Measurements from ENCODE around the gene MRPL36.
A peak's percentile ranks its signal among the peaks of the same experiment; 100 is the strongest.

MRPL36 gene

GRCh38 chr5:1827886-1828397, 28.3 kb upstream of the MRPL36 start:
- peaks cover 22% of the 10 kb centered on the region for H3K4me1 Mint-ChIP-seq
- no peaks in the 10 kb centered on the region for H3K9me3 Mint-ChIP-seq
- peaks cover 14% of the 10 kb centered on the region for H3K27me3 Mint-ChIP-seq (ENCODE audit: low read depth, poor library complexity)
- H3K36me3 Mint-ChIP-seq (ENCODE audit: low read depth) = peaks cover 33% of the 10 kb centered on the region
- no peak overlapping the region for H3K4me3 Mint-ChIP-seq
- H3K27ac Mint-ChIP-seq = no peak overlapping the region
- DNase-seq = peak; percentile 26
- TF ChIP-seq, protein P1, sequence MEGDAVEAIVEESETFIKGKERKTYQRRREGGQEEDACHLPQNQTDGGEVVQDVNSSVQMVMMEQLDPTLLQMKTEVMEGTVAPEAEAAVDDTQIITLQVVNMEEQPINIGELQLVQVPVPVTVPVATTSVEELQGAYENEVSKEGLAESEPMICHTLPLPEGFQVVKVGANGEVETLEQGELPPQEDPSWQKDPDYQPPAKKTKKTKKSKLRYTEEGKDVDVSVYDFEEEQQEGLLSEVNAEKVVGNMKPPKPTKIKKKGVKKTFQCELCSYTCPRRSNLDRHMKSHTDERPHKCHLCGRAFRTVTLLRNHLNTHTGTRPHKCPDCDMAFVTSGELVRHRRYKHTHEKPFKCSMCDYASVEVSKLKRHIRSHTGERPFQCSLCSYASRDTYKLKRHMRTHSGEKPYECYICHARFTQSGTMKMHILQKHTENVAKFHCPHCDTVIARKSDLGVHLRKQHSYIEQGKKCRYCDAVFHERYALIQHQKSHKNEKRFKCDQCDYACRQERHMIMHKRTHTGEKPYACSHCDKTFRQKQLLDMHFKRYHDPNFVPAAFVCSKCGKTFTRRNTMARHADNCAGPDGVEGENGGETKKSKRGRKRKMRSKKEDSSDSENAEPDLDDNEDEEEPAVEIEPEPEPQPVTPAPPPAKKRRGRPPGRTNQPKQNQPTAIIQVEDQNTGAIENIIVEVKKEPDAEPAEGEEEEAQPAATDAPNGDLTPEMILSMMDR (IDR thresholded peaks at IDR 0.05) = no peak

DNA sequence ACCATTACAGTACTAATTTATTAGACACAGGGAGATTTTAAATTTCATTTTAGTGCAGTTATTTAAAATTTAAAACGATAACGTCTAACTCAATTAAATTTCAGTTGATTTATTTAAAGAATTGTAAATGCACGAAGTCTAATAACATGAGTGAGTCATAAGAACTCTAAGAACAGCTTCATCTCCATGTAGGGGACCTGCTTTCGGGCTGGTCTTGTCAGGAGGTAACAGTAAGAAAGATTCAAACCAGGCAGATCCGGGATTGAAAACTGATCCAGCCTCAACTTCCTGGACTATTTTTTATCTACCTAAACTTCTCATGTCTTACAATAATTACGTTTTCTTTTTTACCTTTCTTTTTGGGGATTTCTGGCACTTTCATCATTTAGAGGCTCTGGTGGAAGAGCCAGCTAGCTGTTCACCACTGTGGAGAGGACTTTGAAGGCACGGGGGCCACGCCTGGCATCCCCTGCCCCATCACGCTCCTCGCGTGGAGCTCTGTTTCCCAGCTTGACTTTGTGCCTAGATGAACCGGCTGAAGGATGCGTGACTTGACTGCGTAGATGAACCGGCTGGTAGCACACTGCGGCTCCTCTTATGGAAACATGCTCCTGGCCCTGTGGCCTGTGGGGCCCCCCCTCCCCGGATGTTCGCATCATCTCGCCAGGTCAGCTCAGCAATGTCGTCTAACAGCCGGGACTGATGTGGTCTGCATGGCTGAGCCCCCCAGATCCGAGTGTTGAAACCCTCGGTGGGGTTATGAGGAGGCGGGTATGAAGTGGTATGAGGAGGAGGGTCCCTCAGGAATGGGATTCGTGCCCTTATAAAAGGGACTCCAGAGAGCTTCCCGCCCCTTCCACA, 27.6 kb upstream of the MRPL36 start:
- H3K4me3 Mint-ChIP-seq = no peak overlapping the region
- peaks cover 9% of the 10 kb centered on the region for H3K27me3 Mint-ChIP-seq (ENCODE audit: low read depth, poor library complexity)
- peaks cover 38% of the 10 kb centered on the region for H3K36me3 Mint-ChIP-seq (ENCODE audit: low read depth)
- no peak overlapping the region for H3K27ac Mint-ChIP-seq
- TF ChIP-seq, protein P1 (IDR thresholded peaks at IDR 0.05) = no peak
- peaks cover 17% of the 10 kb centered on the region for H3K4me1 Mint-ChIP-seq
- H3K9me3 Mint-ChIP-seq = no peaks in the 10 kb centered on the region
- no peak for DNase-seq

DNA sequence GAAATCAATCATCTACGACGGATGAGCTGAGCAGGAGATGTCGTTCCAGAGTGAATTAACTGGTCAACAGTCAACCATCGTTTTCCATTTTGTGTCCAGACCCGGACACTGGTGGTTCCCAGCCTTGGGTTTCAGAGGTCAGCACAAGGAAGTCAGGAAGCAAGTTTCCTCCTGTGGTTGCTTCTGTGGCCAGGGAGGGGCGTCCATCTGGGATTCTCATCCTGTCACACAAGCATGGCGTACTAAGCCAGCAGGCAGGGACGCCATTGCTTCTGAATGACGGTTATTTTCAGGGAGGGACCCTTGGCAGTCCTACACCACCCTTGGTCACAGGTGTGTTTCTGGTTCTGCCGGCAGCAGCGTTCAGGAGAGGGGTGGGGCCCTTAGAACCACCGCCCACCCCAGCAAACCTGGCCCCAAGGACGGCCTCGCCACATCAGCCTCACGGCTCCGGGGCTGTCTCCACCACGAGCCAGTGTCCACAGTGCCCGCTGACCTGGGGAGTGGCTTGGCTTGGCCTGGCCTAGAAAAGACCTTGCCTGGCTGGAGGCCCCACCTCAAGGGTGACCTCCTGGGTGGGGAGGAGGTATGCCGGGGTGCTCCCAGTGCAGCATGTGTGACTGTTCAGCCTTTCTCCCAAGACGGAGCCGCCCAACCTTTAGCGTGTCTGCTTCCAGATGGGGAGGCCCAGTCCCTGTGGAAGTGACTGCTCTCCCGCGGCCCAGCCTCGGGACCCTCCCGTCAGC, 26.8 kb upstream of the MRPL36 start:
- Mint-ChIP-seq H3K36me3 (ENCODE audit: low read depth) (peaks cover 47% of the 10 kb centered on the region), H3K4me3 (no peak overlapping the region), H3K9me3 (no peaks in the 10 kb centered on the region), H3K27me3 (ENCODE audit: low read depth, poor library complexity) (peaks cover 9% of the 10 kb centered on the region), H3K27ac (no peak overlapping the region), H3K4me1 (peaks cover 10% of the 10 kb centered on the region)
- TF ChIP-seq, protein P1 (IDR thresholded peaks at IDR 0.05) = no peak
- DNase-seq = no peak

GRCh38 chr5:1824903-1825841, 25.5 kb upstream of the MRPL36 start:
- peaks cover 57% of the 10 kb centered on the region for H3K36me3 Mint-ChIP-seq (ENCODE audit: low read depth)
- TF ChIP-seq, protein P1 (IDR thresholded peaks at IDR 0.05) = no peak
- no peak overlapping the region for H3K4me3 Mint-ChIP-seq
- no peak overlapping the region for H3K27ac Mint-ChIP-seq
- peaks cover 4% of the 10 kb centered on the region for H3K27me3 Mint-ChIP-seq (ENCODE audit: low read depth, poor library complexity)
- H3K9me3 Mint-ChIP-seq = no peaks in the 10 kb centered on the region
- DNase-seq = no peak
- H3K4me1 Mint-ChIP-seq = no peaks in the 10 kb centered on the region

GRCh38 chr5:1824109-1824821, 24.6 kb upstream of the MRPL36 start:
- Mint-ChIP-seq H3K27me3 (ENCODE audit: low read depth, poor library complexity) (peaks cover 4% of the 10 kb centered on the region), H3K27ac (no peak overlapping the region), H3K4me1 (no peaks in the 10 kb centered on the region), H3K4me3 (no peak overlapping the region), H3K36me3 (ENCODE audit: low read depth) (peaks cover 62% of the 10 kb centered on the region), H3K9me3 (no peaks in the 10 kb centered on the region)
- TF ChIP-seq, protein P1 (IDR thresholded peaks at IDR 0.05) = no peak
- no peak for DNase-seq
